ENCODE measurements around the gene SCD.

SCD gene

DNA sequence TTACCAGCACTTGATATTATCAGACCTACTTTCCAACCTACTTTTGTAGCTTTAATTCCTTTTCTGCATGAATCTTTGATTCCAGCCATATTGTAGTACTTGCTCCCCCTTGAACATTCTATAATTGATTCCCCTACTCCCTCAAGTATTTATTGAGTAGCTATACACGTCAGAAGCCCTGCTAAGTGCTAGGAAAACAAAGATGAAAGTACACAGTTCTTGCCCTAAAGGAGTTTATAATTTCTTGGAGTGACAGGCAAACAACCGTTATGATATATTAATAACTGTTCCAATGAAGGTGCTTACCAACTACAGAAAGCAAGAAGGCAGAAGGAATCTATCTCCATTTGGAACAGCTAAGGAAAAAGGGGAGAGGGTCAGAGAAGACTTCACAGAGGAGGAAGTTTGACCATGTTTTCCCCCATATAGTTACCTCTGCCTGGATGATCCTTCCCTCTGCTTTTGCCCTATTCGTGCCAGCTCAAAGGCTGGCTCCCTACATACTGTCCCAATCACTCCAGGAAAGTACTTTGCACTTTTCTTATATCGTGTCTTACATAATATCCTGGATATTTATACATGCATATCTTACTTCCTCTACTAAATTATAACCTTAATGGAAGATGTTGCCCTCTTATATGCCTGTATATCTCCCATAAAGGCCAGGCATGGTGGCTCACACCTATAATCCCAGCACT is 54.7 kb downstream of the SCD start:
- DNase-seq (ENCODE audit: low read depth in 3 of 3), result no peak

GRCh38 chr10:100403734-100404133 is 56.7 kb downstream of the SCD start:
- no peak for DNase-seq (ENCODE audit: low read depth in 3 of 3)

GRCh38 chr10:100413173-100413572 is 66.1 kb downstream of the SCD start:
- DNase-seq (ENCODE audit: low read depth in 3 of 3), result no peak
